NB4 (cell line): ENCODE measurements around the gene S1PR1.

ENCODE experiments used
- DNase-seq: peaks from one replicate; pipeline ENCODE4 v3.0.0; 2010; ENCODE audit warnings: low read depth
- H3K4me3 ChIP-seq: one replicate; pipeline ENCODE4 v1.5.1; 2011; ENCODE audit warnings: mild to moderate bottlenecking, low read depth, low read length, moderate library complexity
- CTCF ChIP-seq: IDR thresholded peaks from one replicate; pipeline ENCODE4 v1.5.1; 2012; ENCODE audit warnings: low read depth, low read length
- MAX ChIP-seq: IDR thresholded peaks from 2 replicates; pipeline ENCODE4 v1.6.1; 2011; ENCODE audit warnings: low read depth, low read length
- MYC ChIP-seq: IDR thresholded peaks from 2 replicates; pipeline ENCODE4 v1.6.1; 2011; ENCODE audit warnings: low read depth, low read length
- POLR2A ChIP-seq: IDR thresholded peaks from 2 replicates; pipeline ENCODE4 v1.6.1; 2011; ENCODE audit warnings: mild to moderate bottlenecking; ENCODE audit not compliant: insufficient read length; ENCODE audit errors: extremely low read depth

The S1PR1 gene

DNA sequence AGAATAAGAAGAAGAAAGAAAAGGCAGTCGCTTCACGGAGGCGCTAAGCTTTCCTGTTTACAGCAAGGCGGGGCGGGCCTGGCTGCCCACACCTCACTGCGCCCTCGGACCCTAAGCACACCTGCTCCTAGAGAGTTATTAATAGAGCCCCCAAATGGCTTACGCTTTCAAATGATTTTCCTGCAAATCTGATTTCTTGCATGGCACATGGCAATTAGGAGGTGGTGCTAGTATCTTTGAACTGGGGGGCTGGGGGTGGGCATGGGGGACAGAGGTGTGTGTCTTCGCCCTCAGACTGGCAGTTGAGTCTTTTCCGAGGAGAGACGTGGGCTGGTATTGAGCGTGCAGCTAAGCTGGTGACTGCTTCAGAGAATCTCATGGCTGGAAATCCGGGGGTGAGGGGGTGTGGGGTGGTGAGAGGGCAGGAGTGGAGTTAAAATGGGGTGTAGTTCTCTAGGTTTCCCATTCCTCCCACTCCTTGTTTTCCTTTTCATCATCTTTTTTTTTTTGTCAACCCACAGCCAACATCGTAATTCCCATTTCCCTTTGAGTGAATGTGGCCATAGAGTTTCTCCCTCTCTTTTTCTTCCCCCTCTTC is 1.3 kb downstream of the S1PR1 start:
- no peak for TF ChIP-seq MYC
- TF ChIP-seq CTCF: no peak
- no peak for TF ChIP-seq POLR2A
- no peak for TF ChIP-seq MAX
- no peak overlapping the region for H3K4me3 ChIP-seq
- no peak for DNase-seq

- no peak for TF ChIP-seq MAX
- TF ChIP-seq CTCF: peak; percentile 87
- TF ChIP-seq MYC: peak; percentile 18; the same call in 1 of the 2 replicates
- TF ChIP-seq POLR2A: no peak
- DNase-seq: peak; percentile 77
- peak overlapping the region; percentile 54 for H3K4me3 ChIP-seq
Measured at GRCh38 chr1:101238681-101239094, 1.9 kb downstream of the S1PR1 start.

GRCh38 chr1:101239095-101240040 is 2.5 kb downstream of the S1PR1 start:
- TF ChIP-seq MAX: no peak
- no peak for TF ChIP-seq MYC
- TF ChIP-seq CTCF: no peak
- no peak for TF ChIP-seq POLR2A
- peak; percentile 63 for DNase-seq
- H3K4me3 ChIP-seq: peak overlapping the region; percentile 54

DNA sequence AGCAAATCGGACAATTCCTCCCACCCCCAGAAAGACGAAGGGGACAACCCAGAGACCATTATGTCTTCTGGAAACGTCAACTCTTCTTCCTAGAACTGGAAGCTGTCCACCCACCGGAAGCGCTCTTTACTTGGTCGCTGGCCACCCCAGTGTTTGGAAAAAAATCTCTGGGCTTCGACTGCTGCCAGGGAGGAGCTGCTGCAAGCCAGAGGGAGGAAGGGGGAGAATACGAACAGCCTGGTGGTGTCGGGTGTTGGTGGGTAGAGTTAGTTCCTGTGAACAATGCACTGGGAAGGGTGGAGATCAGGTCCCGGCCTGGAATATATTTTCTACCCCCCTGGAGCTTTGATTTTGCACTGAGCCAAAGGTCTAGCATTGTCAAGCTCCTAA is 3.2 kb downstream of the S1PR1 start:
- DNase-seq: no peak
- TF ChIP-seq MYC: no peak
- no peak for TF ChIP-seq MAX
- TF ChIP-seq POLR2A: no peak
- TF ChIP-seq CTCF: no peak
- no peak overlapping the region for H3K4me3 ChIP-seq

DNA sequence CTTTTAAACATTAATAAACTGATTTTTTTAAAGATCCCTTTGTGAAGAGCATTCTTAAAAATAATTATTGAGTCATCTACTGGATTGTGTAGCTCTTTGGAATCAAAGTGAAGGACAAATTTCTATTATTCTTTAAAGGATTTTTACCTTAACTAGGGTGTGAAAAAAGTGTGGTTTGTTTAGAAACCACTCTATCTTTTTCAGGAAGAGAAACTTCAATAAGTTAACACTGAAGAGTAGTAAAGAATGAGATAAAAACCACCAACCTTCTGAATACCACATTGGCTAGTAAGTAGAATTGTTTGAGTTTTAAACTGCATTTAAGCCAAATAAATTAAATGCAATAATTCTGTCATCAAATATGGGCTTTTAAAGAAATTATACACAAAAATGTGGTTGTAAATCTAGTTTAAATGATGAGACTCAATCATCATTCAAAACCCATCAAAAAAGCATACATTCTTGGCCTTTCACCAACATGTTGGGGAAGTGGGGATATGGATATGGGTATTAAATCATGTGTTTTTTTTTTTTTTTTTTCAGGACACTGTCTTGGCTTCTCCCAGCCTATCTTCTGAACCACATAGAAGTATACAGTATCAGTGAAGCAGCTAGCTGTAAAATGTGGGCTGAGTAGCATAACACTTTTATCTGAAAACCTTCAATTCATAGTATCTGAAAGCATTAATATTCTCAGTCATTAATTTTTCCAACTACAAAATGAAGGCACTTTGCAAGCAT is 4.8 kb downstream of the S1PR1 start:
- no peak overlapping the region for H3K4me3 ChIP-seq
- TF ChIP-seq POLR2A (no peak), CTCF (no peak), MYC (no peak), MAX (no peak)
- no peak for DNase-seq
